ENCODE results near the gene TMPRSS9.
"Not testable (repeated sequence)": the region's sequence is repeated elsewhere in the genome, so short reads cannot be mapped to it uniquely, and the experiment has no call there.

The TMPRSS9 gene

GRCh38 chr19:2342656-2343288, 17.3 kb upstream of the TMPRSS9 start:
- no peak for DNase-seq (ENCODE audit: low spot score)

GRCh38 chr19:2343289-2343982, 16.6 kb upstream of the TMPRSS9 start:
- no peak for DNase-seq (ENCODE audit: low spot score)

GRCh38 chr19:2344381-2344870, 15.6 kb upstream of the TMPRSS9 start:
- DNase-seq (ENCODE audit: low spot score): no peak

- no peak for DNase-seq (ENCODE audit: low spot score)
Observed at GRCh38 chr19:2345076-2345475, 15.0 kb upstream of the TMPRSS9 start.

GRCh38 chr19:2345794-2346663, 14.0 kb upstream of the TMPRSS9 start:
- no peak for DNase-seq (ENCODE audit: low spot score)

GRCh38 chr19:2349818-2350217, 10.2 kb upstream of the TMPRSS9 start:
- not testable (repeated sequence) for DNase-seq (ENCODE audit: low spot score)

GRCh38 chr19:2350656-2351055, 9.4 kb upstream of the TMPRSS9 start:
- no peak for DNase-seq (ENCODE audit: low spot score)

- no peak for DNase-seq (ENCODE audit: low spot score)
Observed at GRCh38 chr19:2351591-2351990, 8.5 kb upstream of the TMPRSS9 start.

GRCh38 chr19:2352121-2352520, 7.9 kb upstream of the TMPRSS9 start:
- DNase-seq (ENCODE audit: low spot score): no peak

GRCh38 chr19:2353159-2353886, 6.7 kb upstream of the TMPRSS9 start:
- no peak for DNase-seq (ENCODE audit: low spot score)

- DNase-seq (ENCODE audit: low spot score): no peak
Observed at GRCh38 chr19:2353887-2354592, 6.0 kb upstream of the TMPRSS9 start.

- DNase-seq (ENCODE audit: low spot score): no peak
Observed at GRCh38 chr19:2354670-2355069, 5.4 kb upstream of the TMPRSS9 start.

GRCh38 chr19:2355168-2356035, 4.7 kb upstream of the TMPRSS9 start:
- DNase-seq (ENCODE audit: low spot score): no peak

- no peak for DNase-seq (ENCODE audit: low spot score)
Observed at GRCh38 chr19:2356036-2356646, 3.9 kb upstream of the TMPRSS9 start.

GRCh38 chr19:2357279-2358206, 2.5 kb upstream of the TMPRSS9 start:
- DNase-seq (ENCODE audit: low spot score): no peak

GRCh38 chr19:2358548-2359173, 1.4 kb upstream of the TMPRSS9 start:
- DNase-seq (ENCODE audit: low spot score): no peak

- DNase-seq (ENCODE audit: low spot score): no peak
Observed at GRCh38 chr19:2360833-2361232, 768 bp downstream of the TMPRSS9 start.

All from CD4-positive, alpha-beta T cell treated with Interleukin-15 for 4 hours (primary cell).